Measurements from ENCODE around the gene P2RY6. TPM values are rescaled to one million over a fixed set of nuclear protein-coding genes. Genes with fewer than 3 reads are reported as not detected.

Gene P2RY6
- total and polyA plus RNA-seq, 2 of the 8 experiments (the other 6 are each of a cell fraction or from before 2014, with no cell fraction given) = 0.15 TPM; not detected in 1

DNA sequence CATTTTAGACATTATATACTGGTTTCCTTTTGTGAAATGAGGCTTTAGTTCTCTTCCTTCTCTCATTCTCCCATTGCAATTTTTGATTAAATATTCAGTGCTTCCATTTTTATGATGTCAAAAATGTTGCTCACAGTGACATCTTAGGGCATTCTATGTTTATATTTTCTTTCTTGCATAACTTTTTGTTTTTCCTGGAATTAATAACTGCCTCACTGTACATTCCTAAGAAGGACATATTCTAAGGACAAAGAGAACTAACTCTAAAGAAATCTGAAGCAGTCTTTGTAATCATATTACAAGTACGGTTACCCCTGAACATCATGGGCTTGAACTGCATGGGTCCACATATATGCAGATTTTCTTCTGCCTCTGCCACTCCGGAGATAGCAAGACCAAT is 25.8 kb upstream of the P2RY6 start:
- no peaks in the 10 kb centered on the region for H3K9me3 ChIP-seq (ENCODE audit: insufficient read depth in 2 of 2, low read depth in 1 of 2, low read length in 1 of 2)
- H3K18ac ChIP-seq (ENCODE audit: extremely low read depth, low read length) = no peak overlapping the region
- H3K23ac ChIP-seq (ENCODE audit: insufficient read length) = no peak overlapping the region
- H3K79me1 ChIP-seq (ENCODE audit: low read depth, low read length) = no peaks in the 10 kb centered on the region
- no peak overlapping the region for H4K8ac ChIP-seq (ENCODE audit: extremely low read depth, insufficient read depth, low read length)
- no peak overlapping the region for H2BK5ac ChIP-seq (ENCODE audit: low read depth, low read length)
- no peak overlapping the region for H3K9ac ChIP-seq (replicated peaks in 1 of 4; ENCODE audit: extremely low read depth in 1 of 4, low read depth in 3 of 4, low read length in 3 of 4)
- CTCF ChIA-PET (ENCODE audit: partially characterized antibody) = interaction anchor here (0.6 to 21.6 kb wide), 15 partner anchors 11 to 658 kb away, joined by 3 to 451 read pairs (median 4); partner anchors contain the start of genes P2RY2 and P2RY6
- WGBS, 2 experiments (ENCODE audit: extremely low coverage in 1 of 2, insufficient coverage in 1 of 2, insufficient read length in 1 of 2, insufficient replicate concordance in 2 of 2, low coverage in 1 of 2, low lambda C conversion rate in 2 of 2, missing lambda C conversion rate in 1 of 2) = 93% methylated on average over 2 of the region's 2 CpGs; no CpG with 5 or more reads in 1 of the 2 experiments
- no peak overlapping the region for H2AK5ac ChIP-seq (ENCODE audit: low read depth, low read length)
- no peak overlapping the region for H2BK15ac ChIP-seq (ENCODE audit: low read length)
- H3K4me2 ChIP-seq (ENCODE audit: insufficient read depth in 1 of 2, low read depth in 2 of 2, low read length in 2 of 2) = no peak overlapping the region
- H3K4ac ChIP-seq (replicated peaks; ENCODE audit: insufficient read length, low read depth, low read length) = no peak overlapping the region
- no peak overlapping the region for H2BK120ac ChIP-seq (replicated peaks; ENCODE audit: low read depth, low read length)
- no peaks in the 10 kb centered on the region; the same call in 1 of the 2 replicates for H3K23me2 ChIP-seq (ENCODE audit: low read depth, low read length)
- no peak overlapping the region for H4K91ac ChIP-seq (replicated peaks; ENCODE audit: insufficient read length, low read length)
- POLR2A ChIA-PET (ENCODE audit: partially characterized antibody) = interaction anchor here (0.6 to 1.0 kb wide), 3 partner anchors 11 to 68 kb away, joined by 3 read pairs; no protein-coding TSS in a partner anchor
- H2BK20ac ChIP-seq (ENCODE audit: low read length) = no peak overlapping the region
- H3K14ac ChIP-seq (ENCODE audit: insufficient read length) = no peak overlapping the region
- H4K5ac ChIP-seq (ENCODE audit: insufficient read length, low read depth, low read length) = no peak overlapping the region
- no peak overlapping the region for H3K56ac ChIP-seq (replicated peaks; ENCODE audit: insufficient read length, low read depth, low read length)
- DNase-seq (ENCODE audit: low read depth in 1 of 2, low spot score in 2 of 2) = no peak
- no peak overlapping the region for H2AFZ ChIP-seq (ENCODE audit: low read length)
- H3K36me3 ChIP-seq (ENCODE audit: control insufficient read depth in 2 of 4, insufficient read depth in 4 of 4, low read length in 3 of 4) = no peaks in the 10 kb centered on the region
- peaks cover 0 to 4% (median 0%) of the 10 kb centered on the region in 4 experiments; a peak in 2 of 7 replicates for H3K4me1 ChIP-seq (replicated peaks in 1 of 4; ENCODE audit: control insufficient read depth in 3 of 4, insufficient read depth in 4 of 4, low read length in 3 of 4)
- FAIRE-seq = no peak
- H3K79me2 ChIP-seq (ENCODE audit: control insufficient read depth in 1 of 2, insufficient read depth in 2 of 2, low read length in 2 of 2) = no peaks in the 10 kb centered on the region
- H2BK12ac ChIP-seq (ENCODE audit: low read depth, low read length) = no peak overlapping the region
- no peaks in the 10 kb centered on the region for H3K27me3 ChIP-seq (replicated peaks in 1 of 4; ENCODE audit: control insufficient read depth in 3 of 4, extremely low read depth in 1 of 4, insufficient read depth in 3 of 4, low read length in 3 of 4)
- no peaks in the 10 kb centered on the region for H4K20me1 ChIP-seq (replicated peaks in 1 of 2; ENCODE audit: control insufficient read depth in 1 of 2, insufficient read depth in 2 of 2, low read length in 2 of 2)
- H3K4me3 ChIP-seq (ENCODE audit: extremely low read depth in 1 of 4, insufficient read depth in 2 of 4, low read depth in 3 of 4, low read length in 4 of 4) = no peak overlapping the region
- no peak overlapping the region for H3K27ac ChIP-seq (ENCODE audit: low read depth, low read length)
- TF ChIP-seq SAP30 (IDR thresholded peaks at IDR 0.05; ENCODE audit: insufficient read depth, insufficient replicate concordance, low read length) (no peak), GTF2F1 (IDR thresholded peaks at IDR 0.05; ENCODE audit: borderline replicate concordance, low read depth, low read length) (no peak), TAF7 (optimal IDR thresholded peaks at IDR 0.05; ENCODE audit: borderline replicate concordance, low read depth, low read length) (no peak), CHD1 (IDR thresholded peaks at IDR 0.05; ENCODE audit: low read depth, low read length) (no peak), SIRT6 (IDR thresholded peaks at IDR 0.05; ENCODE audit: low read length) (no peak), SUZ12 (IDR thresholded peaks at IDR 0.05; ENCODE audit: low read length) (no peak), CBX5 (IDR thresholded peaks at IDR 0.05; ENCODE audit: low read depth, low read length) (no peak), EGR1 (IDR thresholded peaks at IDR 0.05; ENCODE audit: borderline replicate concordance, low read depth, low read length) (no peak), CTBP2 (IDR thresholded peaks at IDR 0.05; ENCODE audit: borderline replicate concordance, insufficient read depth, insufficient read length, low read length) (no peak), POLR2A (IDR thresholded peaks at IDR 0.05; ENCODE audit: control extremely low read depth in 1 of 2, low read depth in 2 of 2, low read length in 2 of 2) (no peak), RFX5 (IDR thresholded peaks at IDR 0.05; ENCODE audit: borderline replicate concordance, low read depth, low read length) (no peak), CEBPB (IDR thresholded peaks at IDR 0.05; ENCODE audit: low read depth, low read length) (no peak), BCL11A (IDR thresholded peaks at IDR 0.05; ENCODE audit: low read depth in 2 of 2, low read length in 2 of 2) (no peak)
- TF ChIP-seq, protein P1, sequence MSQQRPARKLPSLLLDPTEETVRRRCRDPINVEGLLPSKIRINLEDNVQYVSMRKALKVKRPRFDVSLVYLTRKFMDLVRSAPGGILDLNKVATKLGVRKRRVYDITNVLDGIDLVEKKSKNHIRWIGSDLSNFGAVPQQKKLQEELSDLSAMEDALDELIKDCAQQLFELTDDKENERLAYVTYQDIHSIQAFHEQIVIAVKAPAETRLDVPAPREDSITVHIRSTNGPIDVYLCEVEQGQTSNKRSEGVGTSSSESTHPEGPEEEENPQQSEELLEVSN (IDR thresholded peaks at IDR 0.05) = no peak

All from H1 (cell line).